NCI-H187 (cell line): ENCODE results near the gene CORO7.

Experiments
- DNase-seq, 2 experiments: peaks; one replicate each; lab custom pipeline; 2025; lab: John Stamatoyannopoulos, UW

Gene CORO7

DNA sequence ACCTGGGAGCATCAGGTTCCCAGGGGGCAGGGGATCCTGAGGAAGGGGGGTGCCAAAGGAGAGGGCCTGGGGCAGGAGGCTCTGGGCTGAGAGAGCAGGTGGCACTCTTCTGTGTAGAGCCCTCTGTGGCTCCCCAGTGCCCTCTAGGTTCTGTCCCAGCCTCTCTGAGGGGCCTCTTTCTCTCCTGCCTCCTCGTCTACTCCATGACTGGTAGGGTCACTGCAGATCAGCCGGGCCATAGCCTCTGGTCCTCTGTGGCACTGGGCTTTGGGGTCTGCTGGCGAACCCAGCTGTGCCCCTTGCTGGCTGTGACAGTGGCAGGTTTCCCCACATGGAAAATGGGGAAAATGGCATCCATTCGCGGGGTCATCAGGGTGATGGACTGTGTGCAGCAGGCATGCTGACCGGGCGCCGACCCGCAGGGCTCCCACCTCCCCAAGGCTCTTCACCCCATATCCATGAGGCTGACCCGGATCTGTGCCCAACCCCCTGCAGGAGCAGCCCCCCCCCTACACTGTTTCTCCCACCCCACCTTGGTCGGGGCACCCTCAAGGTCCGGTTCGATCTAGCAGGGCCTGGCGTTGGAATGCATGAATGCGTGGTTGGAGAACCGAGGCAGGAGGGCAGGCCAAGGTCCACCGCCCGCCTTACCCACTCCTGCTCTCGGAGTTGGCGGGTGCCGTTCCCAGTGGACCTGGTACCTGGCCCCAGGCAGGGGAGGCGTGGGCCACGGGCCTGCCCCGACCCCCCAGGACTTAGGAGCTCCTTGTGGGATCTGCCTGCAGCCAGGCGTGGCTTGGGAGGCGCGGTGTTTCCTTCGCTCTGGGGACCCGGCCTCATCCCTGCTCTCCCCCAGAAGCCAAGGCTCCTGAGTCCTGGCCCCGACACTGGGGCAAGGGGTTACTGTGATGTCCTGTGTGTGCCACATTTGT lies 94.0 kb downstream of the CORO7 start:
- no peak for DNase-seq

DNA sequence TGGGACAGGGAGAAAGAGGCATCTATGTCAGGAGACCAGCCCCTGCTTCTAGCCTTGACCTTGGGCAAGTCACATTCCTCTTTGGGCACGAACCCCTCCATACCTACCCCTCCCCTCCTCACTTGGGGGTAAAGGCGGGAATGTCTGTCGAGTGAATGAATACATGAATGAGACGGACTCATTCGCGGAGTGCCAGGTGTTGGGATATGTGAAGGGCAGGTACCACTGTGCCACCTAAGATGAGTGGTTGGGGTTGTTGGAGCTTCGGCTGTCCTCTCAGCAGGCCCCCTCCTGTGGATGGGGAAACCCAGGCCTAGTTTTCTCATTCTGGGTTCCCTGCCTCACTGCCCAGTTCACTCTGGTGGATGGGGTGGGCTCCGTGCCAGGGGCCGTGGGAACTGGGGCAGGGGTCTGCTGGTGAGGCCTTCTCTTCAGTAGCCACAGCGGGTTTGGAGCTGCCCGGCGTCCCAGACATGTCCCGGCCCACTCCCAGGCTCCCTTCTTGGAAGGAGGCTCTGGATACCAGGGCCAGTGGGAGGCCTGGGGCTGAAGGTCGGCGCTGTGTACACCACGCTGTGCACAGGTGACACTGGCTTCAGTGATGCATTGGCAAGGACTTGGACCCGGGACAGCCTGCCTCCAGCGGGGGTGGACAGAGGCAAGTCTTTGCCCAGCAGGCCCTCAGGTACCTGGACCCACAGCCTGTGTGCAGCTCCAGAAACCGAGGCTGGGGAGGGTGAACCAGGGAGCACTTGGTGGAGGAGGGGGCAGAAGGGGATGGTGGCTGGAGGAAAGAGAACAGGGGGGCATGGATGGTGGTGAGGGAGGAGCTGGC lies 94.9 kb downstream of the CORO7 start:
- no peak for DNase-seq

GRCh38 chr16:4320571-4321137 lies 95.7 kb downstream of the CORO7 start:
- DNase-seq: no peak

DNA sequence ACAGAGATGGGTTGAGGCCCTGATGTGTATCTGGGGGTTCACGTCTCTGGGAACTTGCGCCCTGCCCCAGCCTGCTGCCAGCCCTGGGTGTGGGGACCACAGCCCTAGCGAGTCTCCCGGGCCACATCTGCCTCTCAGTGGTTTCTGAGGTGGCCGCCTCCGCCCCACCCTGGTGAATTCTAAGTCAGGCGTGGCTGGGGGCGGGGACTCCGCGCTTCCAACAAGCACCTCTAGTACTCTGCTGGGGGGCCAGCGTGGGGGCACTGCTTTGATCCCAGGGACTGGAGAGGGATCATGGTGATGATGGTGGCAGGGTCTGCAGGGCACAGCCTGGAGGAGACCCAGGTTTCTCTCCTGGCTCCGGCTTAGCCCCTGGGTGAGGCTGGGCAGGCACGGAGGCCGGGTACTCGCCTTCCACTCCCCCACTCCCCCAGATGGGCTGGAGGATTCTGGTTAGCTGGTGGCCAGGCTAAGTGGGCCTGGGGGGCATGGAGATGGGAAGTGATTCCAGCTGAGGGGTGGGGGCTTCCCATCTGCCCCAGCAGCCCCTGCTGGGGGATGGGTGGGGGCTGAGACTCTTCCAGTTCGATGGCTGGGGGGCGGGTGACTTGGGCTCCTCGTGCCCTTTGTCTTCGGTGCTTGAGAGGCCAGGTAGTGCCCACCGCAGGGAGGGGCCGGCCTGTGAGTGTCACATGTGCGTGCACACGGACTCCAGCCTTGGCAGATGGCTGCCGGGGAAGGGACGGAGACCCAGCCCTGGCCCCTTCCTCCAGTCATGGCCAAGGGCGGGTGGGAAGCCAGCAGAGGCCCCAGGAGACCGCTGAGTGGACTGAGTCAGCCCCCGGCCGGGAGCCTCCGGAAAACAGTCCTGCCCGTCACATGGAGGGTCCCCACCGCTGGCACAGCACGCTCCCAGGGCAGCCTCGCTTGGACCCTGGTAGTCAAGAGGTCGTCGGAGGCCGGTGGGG lies 96.7 kb downstream of the CORO7 start:
- DNase-seq: no peak

- no peak for DNase-seq
These were observed 97.4 kb downstream of the CORO7 start for GRCh38 chr16:4318967-4319366.

DNA sequence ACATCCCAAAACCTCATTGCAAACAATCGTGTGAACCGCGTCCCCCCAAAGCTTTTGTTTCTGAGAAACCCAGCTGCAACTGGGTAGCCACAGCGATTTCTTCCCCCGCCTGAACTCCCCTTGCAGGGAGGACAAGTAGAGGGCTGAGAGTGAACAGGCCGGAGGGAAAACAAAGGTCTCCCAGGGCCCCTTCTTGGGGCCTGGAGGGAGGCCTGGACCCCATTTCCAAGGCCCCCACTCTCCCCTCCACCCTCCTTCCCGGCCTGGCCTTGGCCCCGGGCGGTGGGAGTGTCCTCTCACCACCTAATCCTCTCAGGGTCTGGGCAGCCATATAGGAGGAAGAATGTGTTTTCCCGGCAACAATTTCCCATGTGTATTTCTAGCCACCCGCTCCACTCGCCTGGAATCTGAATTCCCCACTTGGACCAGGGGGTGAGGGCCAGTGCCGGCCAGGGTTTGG lies 97.9 kb downstream of the CORO7 start:
- no peak for DNase-seq

- no peak for DNase-seq
These were observed 98.6 kb downstream of the CORO7 start for GRCh38 chr16:4317532-4318450.

GRCh38 chr16:4316864-4317531 lies 99.4 kb downstream of the CORO7 start:
- no peak for DNase-seq

DNA sequence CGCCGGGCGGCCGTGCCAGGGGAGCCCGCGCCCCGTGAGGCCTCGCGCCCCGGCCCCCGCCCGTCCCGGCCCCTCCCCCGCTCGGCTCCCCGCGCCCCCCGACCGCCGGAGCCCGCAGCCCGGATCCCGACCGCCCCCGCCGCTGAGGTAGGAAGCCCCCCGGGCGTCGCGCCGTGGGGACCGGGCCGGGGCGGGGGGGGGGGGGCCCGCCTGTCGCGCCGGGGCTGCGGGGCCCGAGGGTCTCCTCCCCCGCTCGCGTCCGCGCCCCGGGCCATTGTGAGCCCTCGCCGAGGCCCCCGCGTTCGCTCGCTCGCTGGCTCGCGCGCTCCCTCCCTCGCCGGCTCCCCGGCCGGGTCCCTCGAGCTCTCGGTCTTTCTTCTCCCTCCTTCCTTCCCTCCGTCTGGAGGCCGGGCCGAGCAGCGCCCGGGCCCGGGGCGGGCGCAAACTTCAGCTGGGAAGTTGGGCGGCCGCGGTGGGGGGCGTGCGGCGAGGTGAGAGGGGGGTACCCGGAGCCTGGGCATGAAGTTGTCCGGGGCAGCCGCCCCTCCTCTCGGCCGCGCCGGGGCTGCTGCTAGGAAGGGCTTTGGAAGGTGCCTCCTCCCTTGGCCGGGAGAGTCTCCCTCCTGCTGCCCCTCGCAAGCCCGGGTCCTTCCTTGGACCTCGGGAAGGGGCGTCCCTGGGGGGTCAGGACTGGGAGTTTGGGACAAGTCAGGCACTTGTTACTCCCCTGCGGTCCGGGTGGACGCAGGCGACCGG lies 100.1 kb downstream of the CORO7 start:
- DNase-seq: no peak

DNA sequence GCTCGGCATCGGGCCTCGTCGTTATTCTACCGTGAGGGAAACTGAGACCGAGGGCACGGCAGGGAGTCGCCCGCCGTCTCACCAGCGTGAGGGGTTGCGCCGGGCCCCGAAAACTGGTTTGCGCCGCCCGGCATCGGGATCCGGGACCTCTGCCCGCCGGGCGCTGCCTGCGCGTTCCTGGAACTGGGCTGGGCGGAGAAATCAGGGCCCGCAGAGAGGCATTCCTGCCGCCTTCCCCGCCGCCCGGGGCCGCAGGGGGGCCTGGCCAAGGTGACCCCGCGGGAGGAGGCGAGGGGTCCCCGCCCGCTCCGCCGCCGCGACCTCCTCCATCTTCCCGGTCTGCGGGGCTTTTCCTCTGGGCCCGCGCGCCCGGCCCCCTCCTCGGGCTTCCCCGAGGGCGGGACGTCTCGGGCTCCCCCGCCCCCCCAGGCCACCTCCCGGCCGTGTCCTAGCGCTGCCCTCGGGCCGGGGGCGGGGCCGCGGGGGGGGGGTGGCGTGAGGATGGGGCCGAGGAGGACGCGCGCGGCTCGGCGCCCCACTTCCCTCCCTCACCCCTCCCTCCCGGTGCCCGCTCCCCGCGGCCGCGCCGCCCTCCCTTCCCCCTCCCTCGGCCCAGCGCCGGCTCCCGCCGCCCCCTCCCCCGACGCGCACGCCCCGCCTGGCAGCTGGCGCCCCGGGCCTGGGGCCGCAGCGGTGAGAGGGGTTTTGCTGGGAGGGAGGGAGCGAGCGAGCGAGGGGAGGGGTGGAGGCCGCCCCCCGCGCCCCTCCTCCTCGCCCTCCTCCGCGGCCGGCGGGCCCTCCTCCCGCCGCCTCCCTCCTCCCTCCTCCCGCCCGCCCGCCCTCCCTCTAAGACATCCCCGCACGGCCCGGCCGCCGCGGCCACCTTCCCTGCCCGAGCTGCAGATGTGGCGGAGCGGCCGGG lies 100.9 kb downstream of the CORO7 start, which contains the start of gene GLIS2:
GLIS2 (plus strand) TSS at position 882 of the 922 bp plus-strand sequence. CDS start 16,214 bp downstream, outside the sequence.
- DNase-seq: peak; percentile 24 to 53

- DNase-seq: no peak
These were observed 101.7 kb downstream of the CORO7 start for GRCh38 chr16:4314532-4315185.

GRCh38 chr16:4313563-4314531 lies 102.5 kb downstream of the CORO7 start:
- no peak for DNase-seq

GRCh38 chr16:4309833-4310266 lies 106.5 kb downstream of the CORO7 start:
- no peak for DNase-seq

DNA sequence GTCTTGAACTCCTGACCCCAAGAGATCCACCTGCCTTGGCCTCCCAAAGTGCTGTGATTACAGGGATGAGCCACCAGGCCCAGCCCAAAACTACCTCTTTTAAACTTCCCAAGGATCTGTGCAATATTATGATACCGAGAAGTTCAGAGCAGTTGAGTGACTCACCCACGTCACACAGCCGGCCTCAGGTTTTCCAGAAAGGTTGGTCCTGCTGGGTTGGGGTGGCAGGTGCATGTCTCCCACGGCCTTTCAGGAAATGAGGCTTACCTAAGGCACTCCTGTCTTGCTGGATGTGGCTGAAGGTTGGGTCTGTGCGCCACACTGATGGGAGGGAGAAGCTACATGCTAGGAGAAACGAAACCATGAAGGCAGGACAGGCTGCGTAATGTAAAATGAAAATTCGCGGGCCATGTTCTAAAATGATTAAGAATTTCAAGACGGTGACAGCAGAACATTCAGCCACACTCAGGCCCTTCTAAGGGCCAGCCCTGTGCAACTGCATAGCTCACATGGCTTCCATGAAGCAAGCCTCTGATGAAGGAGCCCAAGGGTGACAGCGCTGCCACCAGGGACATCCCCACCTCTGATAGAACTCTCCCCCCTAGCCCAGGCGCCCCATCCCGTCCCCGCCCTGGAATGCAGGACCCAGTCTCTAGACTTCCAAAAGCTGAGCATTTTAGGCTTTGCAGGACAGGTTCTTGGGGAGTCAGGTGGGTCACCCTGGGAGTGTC lies 107.1 kb downstream of the CORO7 start:
- no peak for DNase-seq
